ENCODE measurements around the gene NFATC2IP. TPM values are rescaled to one million over a fixed set of nuclear protein-coding genes. Genes with fewer than 3 reads are reported as not detected.

NFATC2IP gene
- total and polyA plus RNA-seq, 10 of the 15 experiments (the other 5 are each of a cell fraction or from before 2014, with no cell fraction given), result 12.2 to 93.9 (median 46.9) TPM

- no peak for TF ChIP-seq TBL1XR1 (IDR thresholded peaks at IDR 0.05; ENCODE audit: low read depth, low read length)
- no peak for TF ChIP-seq SP1 (IDR thresholded peaks at IDR 0.05; ENCODE audit: low read depth, low read length)
- TF ChIP-seq SREBF1 (IDR thresholded peaks at IDR 0.05; ENCODE audit: low read length), result no peak
- no peak for TF ChIP-seq SRF (IDR thresholded peaks at IDR 0.05; ENCODE audit: low read depth in 2 of 2, low read length in 2 of 2)
Measured at GRCh38 chr16:29012913-29013553, 62.3 kb downstream of the NFATC2IP start (continued).

GRCh38 chr16:29014561-29015069, 63.9 kb downstream of the NFATC2IP start:
- ChIA-PET POLR2A (no interaction called here), CTCF (interaction anchor here (1.1 to 1.2 kb wide), 2 partner anchors 14 kb away, joined by 3 to 6 read pairs; no protein-coding TSS in a partner anchor), RAD21 (ENCODE audit: unreplicated experiment) (no interaction called here), SMC1A (ENCODE audit: uncharacterized antibody, unreplicated experiment) (no interaction called here)
- TF ChIP-seq IKZF1 (conservative IDR thresholded peaks at IDR 0.05) (peak; percentile 44; the same call in 1 of the 2 replicates), ATF2 (IDR thresholded peaks at IDR 0.05; ENCODE audit: low read length) (no peak), IKZF2 (IDR thresholded peaks at IDR 0.05) (0 out of 4 replicates have a peak, but pooled peaks of 1 of the 2 experiments have one; percentile 10), SP1 (IDR thresholded peaks at IDR 0.05; ENCODE audit: low read depth, low read length) (no peak), ATF3 (IDR thresholded peaks at IDR 0.05; ENCODE audit: borderline replicate concordance, extremely low read depth, low read depth, low read length) (no peak), RCOR1 (conservative IDR thresholded peaks at IDR 0.05; ENCODE audit: low read depth, low read length) (no peak), MYC (IDR thresholded peaks at IDR 0.05; ENCODE audit: insufficient read depth, insufficient read length, insufficient replicate concordance, low read length, severe bottlenecking) (no peak), IRF4 (IDR thresholded peaks at IDR 0.05; ENCODE audit: low read depth, low read length) (no peak), ETV6 (conservative IDR thresholded peaks at IDR 0.05 in 1 of 2, IDR thresholded peaks at IDR 0.05 in 1 of 2; ENCODE audit: borderline replicate concordance in 1 of 2, low read depth in 1 of 2) (no peak), E2F8 (IDR thresholded peaks at IDR 0.05; ENCODE audit: low read depth, partially characterized antibody) (no peak)
- Histone ChIP-seq H3K27ac (ENCODE audit: control insufficient read depth, insufficient read depth) (no peak overlapping the region), H3K4me3 (no peak overlapping the region), H3K4me2 (ENCODE audit: control insufficient read depth, insufficient read depth) (no peak overlapping the region), H3K79me2 (ENCODE audit: control insufficient read depth, insufficient read depth, low read length) (no peaks in the 10 kb centered on the region), H3K27me3 (replicated peaks in 1 of 2; ENCODE audit: control insufficient read depth in 2 of 2, insufficient read depth in 2 of 2, low read length in 1 of 2) (no peaks in the 10 kb centered on the region), H3K9ac (ENCODE audit: control insufficient read depth, insufficient read depth, low read length) (no peak overlapping the region), H3K9me3 (replicated peaks; ENCODE audit: control insufficient read depth, insufficient read depth, low read length) (no peaks in the 10 kb centered on the region), H3K4me1 (ENCODE audit: control insufficient read depth, insufficient read depth, low read length) (no peaks in the 10 kb centered on the region), H2AFZ (ENCODE audit: control insufficient read depth, low read depth, low read length) (no peak overlapping the region), H4K20me1 (ENCODE audit: control insufficient read depth, insufficient read depth) (no peaks in the 10 kb centered on the region), H3K36me3 (ENCODE audit: control insufficient read depth in 2 of 2, insufficient read depth in 2 of 2, low read length in 1 of 2) (no peaks in the 10 kb centered on the region)
- ATAC-seq, result peak; percentile 26
- BruUV-seq (replicated peaks), result no TSS peak
- WGBS (ENCODE audit: insufficient coverage, insufficient replicate concordance, low lambda C conversion rate, missing lambda C conversion rate), result 55% methylated on average over 3 of the region's 3 CpGs
- in situ Hi-C loops (cut with MboI) (no loop called here), intact Hi-C loops (cut with micrococcal nuclease; ENCODE audit: unreplicated experiment) (no loop called here)
- no peak for DNase-seq (ENCODE audit: low read depth, low spot score)
- no peak for FAIRE-seq
